Measurements from ENCODE around the gene CMTM8.

CMTM8 gene

DNA sequence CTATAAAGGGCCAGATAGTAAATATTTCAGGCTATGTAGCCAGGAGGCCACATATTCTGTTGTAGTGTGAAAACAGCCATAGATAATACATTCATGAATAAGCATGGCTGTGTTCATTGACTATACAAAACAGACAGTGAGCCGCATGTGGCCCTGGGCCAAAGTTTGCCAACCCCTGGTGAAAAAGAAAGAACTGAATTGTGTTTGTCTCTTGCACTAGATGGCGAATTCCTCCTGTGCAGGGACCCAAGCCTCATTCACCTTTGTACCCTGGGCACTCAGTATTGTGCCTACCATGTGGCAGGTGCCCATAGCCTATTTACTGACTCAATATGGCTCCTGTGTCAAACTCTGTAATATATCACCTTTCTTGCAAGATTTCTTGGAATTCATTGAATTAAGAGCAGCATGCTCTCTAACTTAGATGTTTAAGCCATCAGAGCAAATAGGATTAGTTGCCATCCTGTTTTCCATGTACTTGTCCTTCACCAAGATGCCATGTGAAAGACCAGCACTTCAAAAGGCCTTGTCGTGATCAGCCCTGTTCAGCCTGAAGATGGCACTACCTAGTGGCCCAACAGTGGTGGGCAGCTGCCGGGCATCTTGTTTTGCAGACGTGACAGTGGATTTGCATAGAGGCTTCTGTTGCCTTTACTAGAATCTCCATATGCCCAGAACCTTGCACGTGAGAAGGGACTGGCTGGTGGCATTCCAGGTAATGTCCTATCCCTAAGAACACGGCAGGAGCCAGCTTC lies 102.3 kb downstream of the CMTM8 start:
- DNase-seq, result no peak

DNA sequence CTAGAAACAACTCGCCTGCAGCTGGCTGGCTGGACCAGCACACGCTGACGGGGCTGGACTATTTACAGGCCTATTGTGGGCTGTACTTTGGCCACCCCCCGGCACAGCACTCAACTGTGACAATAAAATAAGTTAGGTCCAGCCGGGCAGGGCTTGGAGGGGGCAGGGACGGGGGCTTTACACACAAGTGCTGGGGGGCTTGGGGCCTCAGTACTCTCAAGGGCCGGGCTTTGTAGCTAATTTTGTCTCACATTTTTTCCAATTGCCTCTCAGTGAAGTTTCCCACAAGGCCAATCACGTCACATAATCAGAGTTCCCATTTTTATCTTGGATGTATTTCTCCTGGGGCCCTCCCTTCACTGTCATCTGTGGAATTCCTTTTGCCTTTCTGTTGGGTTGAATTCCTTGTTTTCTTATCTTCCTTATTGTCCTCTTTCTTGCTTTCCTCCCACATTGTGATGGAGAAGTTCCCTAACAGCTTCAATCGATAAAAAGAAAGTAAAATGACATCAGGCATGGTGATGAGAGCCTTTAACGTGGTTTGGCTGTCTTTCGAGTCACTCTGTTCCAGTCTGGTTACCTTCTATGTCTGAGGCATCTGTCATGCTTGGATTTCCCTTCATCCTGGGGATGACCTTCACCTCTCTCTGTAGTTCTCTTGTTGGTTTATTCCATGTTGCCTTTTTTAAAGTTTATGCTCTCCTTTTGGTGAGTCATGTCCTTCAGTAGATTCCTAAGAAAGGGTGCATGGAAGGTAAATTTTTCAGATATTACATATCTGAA lies 109.1 kb downstream of the CMTM8 start:
- no peak for DNase-seq

DNA sequence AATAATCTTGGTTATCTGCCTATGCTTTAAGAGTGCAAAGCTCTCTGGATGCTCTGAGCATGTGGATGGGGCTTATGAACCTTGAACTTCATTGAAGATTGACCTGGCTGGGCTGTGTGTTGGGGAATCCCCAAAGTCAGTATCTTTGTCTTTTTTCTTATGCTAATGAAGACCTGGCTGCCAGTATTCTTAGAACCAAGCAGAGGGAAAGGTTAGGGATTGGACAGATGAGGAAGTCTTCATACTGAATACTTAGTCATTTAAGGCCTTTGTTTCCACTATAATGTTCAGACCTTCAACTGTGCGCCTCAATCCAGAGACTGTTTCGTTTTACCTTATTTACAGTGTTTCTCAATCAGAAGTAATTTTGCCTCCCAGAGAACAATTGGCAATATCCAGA lies 110.7 kb downstream of the CMTM8 start:
- DNase-seq, result no peak

DNA sequence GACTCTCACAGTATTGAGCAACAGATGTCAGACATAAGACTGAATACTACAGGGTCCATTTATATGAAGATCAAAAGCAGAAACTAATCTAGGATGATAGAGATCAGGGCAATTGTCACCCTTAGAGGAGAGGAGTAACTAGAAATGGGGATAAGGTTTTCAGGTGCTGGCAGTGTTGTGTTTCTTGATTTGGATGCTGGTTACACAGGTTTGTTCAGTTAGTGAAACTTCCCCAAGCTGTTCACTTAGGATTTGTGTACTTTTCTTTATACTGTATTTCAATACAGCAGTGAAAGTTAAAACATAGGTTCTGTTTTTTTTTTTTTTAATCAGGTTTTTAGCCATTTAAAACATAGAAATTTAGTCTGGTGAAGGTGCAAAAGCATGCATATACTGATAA lies 114.1 kb downstream of the CMTM8 start:
- DNase-seq, result peak in 2 of 4 experiments; percentile 19 to 25

DNA sequence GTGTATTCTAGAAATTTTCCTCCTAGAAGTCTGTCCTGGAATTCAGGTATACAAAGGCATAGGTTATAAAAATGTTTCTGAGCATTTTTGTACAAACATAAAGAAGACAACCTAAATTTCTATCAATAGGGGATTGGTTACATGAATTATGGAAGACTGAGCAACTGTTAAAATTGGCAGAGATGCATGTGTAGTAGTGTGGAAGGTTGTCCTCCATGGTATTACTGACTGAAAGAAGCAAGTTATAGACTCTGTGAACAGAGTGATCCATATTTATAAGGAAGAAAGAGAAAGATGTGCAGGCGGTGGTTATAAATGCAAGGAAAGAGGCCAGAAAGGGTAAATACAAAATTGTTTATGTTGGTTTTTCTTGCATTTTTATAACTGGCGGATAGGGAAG lies 114.9 kb downstream of the CMTM8 start:
- no peak for DNase-seq

DNA sequence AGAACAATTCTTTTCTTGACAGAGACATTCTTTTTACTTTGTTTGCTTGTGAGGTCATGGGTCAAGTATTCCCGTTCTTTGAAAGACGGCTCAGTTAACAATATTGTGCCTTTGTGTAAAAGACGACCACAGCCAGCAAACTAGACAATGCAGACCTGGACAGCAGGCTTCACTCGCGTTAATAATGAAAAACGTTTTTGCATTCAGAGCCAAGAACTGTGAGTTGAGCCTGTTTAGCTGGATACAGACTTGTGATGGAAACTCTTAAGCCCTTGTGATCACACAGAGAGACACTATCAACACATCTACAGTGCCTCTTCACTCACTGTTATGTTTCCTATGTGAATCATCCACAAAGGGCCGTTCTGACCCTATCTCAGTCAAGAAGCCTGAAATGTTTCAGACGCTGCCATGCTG lies 115.9 kb downstream of the CMTM8 start:
- DNase-seq, result no peak

DNA sequence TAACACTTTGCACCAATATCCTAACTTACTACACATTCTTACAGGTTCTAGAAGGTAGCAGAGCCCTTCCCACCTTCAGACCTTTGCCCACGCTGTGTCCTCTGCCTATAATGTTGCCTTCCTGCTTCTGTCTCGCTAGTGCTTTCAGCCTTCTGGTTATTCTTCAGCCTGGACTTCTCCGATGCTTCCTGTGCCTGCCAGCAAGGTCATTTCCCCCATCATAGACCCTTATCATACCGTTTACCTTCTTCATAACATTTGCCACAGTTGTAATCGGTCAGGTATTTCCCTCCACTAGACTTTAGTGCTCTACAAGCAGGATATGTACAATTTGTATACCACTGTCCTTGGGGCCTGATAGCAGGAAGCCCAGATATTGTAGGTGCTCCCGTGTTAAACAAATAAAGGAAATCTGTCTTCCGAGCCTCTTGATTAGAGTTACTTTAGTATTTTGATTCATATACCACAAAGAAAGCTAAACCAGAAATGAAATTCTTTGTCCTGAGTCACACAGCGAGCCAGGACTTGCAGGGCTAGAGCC lies 117.3 kb downstream of the CMTM8 start:
- no peak for DNase-seq

DNA sequence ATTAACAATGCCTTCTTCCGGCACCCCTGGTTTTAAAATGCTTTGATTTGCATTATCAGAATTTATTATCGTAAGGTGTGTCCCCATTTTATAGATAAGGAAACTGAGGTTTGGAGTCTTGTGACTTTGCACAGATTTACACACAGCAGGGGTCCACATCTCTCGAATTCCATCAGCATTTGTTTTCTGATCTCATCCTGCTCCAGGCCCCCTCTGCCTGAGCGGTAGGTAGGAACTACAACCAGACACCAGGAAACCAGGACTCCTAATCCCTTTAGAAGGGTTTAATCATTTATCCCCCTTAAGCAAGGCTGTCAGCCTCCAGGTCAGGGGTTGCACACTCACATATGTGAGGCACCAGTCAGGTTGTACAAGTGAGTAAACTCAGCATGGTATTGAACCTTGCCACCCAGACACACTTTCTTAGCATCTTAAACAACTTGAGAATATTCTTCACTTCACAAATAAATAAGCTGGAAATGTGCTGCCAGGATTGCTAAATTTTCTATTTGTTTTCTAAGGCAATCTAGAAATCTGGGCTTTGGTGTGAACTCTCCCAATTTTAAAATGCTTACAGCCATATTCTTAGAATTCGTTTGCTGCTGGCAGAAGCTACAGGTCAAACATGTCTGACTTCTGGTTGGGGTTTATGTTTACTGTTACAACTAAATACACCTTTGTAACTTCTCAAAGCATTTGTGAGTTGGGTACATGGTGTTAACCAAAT lies 121.4 kb downstream of the CMTM8 start:
- DNase-seq, result no peak

DNA sequence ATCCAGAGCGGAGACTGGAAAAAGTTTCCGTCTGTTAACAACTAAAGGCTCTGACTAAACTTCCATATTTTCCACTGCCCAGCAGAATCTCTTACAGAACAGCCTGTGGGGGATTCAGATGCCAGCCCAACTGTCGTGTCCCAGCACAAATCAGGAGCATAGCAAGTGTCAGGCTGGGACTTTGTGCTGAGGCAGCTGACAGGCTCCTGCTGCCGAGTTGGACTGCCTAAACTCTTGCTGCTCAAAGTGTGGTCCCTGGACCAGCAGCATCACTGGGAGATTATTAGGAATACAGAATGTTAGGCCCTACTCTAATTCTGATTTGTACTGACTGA lies 122.0 kb downstream of the CMTM8 start:
- DNase-seq, result no peak

DNA sequence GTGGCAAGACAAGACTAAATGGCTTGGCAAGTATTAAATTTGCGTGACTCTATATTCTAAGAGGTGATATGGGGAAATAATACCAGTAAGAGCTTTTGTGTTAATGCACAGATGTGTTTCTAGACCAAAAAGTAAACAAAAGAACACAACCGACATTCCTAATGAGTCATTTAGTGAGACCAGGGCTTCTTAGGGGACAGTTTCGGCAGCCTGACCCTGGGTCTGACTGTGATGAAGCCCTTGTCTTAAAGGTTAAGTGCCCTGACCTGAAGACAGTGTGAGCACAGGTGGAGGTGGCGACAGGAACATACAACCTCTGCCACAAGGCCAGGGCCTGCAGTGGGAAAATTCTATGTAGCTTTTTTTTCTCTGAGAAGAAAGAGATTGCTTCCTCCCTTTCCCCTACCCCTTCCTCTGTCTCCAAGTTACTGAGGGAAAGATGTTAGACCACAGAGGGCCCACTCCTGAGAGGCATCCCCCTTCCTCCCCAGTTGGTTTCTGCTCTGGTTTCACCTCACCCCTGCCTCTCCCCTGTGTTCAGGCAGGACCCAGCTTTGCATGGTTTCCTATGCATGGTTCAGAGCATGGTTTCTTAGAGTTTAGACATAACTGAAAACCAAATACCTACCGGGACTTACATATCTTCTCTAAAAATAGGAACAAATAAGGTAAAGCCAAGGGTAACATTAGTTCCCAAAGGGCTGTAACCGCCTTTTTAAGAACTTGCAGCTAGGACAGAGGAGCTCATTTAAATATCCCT lies 128.3 kb downstream of the CMTM8 start:
- no peak for DNase-seq

DNA sequence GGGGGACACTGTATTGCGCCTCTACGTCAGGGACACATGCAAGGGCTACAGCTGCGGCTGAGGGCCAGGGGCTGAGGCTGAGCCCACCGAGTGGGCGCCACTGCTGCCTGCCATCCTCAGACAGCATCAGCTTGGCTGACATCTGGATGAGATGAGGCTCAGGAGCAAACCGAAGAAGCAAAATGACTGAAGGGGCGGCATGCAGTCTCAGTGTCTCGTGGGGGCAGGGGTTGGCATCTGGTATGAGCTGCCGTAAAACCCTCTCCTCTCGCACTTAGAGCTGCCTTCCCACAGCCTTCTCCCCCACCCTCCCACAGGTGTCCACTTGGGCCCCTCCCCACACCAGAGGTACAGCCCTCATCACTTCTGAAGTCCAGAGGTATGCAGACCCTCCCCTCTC lies 129.0 kb downstream of the CMTM8 start:
- DNase-seq, result no peak

DNA sequence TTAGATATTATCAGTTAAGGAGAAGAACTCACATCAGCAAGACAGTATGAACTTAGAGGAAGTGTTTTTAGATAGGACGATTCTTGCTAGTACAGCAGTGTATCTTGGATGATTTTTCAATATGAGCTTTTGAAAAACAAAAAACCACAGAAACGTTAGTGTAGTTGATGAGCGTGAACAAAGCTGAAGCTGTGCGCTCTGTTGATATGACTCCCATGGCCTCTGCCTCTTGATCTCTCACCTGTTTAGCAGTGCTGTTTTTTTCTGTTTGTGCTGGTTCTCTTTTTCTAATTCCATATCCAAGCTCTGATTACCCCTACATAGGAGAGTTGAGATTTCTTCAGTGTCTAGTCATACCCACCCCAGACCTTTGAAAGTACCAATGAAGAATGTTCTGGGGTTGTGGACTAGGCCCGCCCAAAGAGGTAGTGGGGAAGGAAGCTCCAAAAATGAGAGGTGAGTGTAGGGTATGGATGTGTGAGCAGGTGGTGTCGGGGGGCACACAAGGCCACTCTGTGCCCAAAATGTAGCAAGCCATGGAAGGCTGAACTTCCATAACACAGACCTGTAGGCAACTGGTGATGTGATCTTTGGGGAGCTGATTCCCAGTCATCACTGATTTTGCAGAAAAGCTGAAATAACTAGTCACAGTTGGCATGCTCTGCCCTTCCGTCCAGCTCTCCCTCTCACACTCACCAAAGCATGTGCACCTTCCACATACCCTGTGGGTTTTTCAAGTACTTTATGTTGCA lies 133.2 kb downstream of the CMTM8 start:
- no peak for DNase-seq

DNA sequence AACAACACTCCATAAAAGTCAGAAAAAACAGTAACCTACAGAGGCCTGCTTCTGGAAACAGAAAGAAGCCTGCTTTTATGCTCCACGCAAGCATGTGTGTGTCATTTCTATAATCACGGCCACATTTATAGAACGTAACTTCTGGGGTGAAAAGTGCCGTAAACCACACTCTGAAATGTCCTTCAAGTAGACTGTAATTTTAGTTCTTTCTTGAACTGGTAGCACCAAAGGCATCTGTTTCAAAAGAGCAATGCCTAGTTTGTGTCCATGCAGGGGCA lies 133.7 kb downstream of the CMTM8 start:
- no peak for DNase-seq

DNA sequence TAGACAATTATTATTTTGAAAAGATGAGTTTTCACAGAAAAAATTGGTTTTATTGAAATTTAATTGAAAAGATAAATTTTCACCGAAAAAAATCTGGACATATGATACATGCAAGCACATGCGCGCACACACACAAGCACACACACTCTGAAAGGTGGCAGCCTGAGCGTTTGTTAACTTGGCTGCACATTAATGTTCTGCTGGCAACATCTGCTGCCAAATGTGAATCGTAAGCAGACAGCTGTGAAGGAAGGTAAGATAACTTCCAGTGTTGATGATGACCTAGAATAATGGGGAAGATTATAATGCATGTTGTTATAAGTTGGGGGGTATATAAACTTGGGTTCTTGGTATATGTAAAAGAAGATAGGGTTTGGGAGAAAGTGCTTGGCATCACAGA lies 134.8 kb downstream of the CMTM8 start:
- no peak for DNase-seq

DNA sequence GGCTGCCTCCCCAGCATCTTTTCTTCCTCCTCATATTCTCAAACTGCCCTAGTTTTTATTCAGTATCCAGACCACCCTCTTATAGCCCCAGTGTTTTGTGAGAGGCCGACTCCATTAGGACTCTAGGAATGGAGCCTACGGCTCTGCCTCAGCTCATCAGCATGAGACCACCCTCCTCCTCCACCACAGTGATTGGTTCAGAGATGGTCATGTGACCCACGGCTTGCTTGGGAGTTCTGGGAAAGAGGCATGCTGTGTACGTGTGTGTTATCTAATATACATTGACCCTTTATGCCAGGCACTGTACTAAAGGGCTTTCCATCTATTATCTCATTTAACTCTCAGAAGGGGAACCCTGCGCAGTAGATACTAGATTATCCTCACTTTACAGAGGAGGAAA lies 135.4 kb downstream of the CMTM8 start:
- DNase-seq, result no peak

DNA sequence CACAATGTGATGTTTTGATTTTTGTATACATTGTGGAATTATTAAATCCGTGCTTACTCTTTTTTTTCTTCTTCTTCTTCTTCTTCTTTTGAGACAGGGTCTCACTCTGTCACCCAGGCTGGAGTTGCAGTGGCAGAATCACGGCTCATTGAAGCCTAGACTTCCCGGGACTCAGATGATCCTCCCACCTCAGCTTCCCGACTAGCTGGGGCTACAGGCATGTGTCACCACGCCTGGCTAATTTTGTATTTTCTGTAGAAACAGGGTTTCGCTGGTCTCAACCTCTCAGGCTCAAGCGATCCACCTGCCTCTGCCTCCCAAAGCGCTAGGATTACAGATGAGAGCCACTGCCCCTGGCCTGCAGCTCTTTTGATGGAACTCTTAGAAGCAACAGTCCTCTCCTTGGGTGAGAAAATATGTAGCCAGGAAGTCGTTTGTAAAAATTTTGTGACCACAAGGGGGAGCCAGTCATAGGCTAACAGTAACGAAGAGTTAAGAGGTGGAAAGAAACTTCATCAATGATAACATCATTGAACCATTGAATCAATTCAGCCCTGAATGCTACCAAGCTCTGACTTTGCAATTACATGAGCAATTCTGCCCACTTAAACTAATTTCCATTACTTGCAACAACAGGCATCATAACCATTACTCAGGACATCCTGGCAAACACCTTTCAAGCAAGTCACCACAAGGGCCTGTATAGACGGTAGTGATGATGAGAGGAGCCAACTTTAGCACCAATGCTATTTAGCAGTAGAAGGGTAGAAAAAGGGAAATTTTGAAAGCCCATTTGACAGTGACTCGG lies 136.5 kb downstream of the CMTM8 start:
- DNase-seq, result peak; percentile 82 to 92 (median 88)

DNA sequence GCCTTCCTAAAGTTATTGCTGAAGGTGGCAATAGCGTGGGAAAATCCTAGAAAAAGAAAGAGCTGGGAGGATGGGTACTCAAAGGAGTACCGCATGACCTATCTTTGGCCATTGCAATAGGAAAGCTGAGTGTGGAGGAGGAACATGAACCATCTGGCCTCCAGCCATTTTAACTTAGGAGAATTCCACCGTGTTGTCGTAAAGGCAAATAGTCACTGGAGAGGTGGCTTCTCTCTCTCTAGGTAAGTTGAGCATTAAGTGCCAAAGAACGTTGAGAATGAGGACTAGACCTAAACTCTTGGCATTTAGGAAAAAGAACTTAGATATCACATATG lies 137.1 kb downstream of the CMTM8 start:
- no peak for DNase-seq

DNA sequence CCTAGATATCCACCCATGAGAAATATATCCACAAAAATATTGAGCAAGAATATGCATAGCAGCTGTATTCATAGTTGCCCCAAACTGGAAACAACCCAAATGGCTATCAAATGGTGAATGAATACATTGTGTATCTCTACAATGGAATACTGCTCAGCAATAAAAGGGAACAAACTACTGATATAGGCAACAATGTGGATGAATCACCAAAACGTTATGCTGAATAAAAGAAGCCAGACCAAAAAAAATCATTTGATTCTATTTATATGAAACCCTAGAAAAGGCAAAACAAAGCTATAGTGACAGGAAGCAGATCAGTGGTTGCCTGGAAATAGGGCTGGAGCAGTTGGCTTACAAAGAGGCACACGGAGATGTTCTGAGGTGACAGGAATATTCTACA lies 137.6 kb downstream of the CMTM8 start:
- DNase-seq, result peak in 1 of 4 experiments; percentile 41

DNA sequence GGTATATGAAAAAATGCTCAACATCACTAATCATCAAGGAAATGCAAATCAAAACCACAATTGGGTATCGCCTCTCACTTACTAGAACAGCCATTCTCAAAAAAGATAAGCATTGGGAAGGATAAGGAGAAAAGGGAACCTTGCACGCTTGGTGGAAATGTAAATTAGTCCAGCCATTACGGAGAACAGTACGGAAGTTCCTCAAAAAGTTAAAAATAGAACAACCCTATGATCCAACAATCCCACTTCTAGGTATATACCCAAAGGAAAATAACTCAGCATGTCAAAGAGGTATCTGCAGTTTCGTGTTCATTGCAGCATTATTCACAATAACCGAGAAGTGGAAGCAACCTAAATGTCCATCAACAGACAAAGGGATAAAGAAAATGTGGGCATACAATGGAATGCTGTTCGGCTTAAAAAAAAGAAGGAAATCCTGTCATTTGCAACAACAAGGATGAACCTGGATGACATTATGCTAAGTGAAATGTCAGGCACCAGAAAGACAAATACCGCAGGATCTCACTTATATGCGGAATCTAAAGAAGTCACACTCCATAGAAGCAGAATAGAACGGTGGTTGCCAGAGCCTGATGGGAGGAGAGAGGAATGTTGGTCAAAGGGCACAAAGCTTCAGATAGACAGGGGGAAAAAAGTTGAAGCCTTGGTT lies 141.5 kb downstream of the CMTM8 start:
- DNase-seq, result peak in 3 of 4 experiments; percentile 11 to 62 (median 62)

DNA sequence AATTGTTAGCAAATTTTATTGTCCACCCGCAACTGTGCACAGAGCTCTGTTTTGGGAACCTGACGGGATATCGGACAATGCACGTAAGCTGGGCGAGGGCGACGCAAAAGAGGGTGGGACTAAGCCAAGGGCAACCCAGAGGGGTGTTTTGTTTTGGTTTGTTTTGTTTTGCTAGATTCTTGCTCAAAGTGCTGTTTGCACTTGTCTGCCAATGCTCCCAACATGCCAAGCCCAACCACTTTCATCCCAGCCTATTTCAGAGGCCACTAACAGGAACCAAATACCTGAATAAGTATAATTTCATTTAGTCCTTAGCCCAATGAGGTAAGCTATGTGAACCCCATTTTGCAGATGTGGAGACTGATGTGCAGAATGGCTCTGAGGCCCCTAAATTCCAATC lies 143.4 kb downstream of the CMTM8 start:
- DNase-seq, result no peak
